Activated naive CD4-positive, alpha-beta T cell treated with anti-CD3 and anti-CD28 coated beads for 36 hours (primary cell): Measurements from ENCODE around the gene NCR1. TPM values are rescaled to one million over a fixed set of nuclear protein-coding genes. Genes with fewer than 3 reads are reported as not detected.
A peak's percentile ranks its signal among the peaks of the same experiment; 100 is the strongest.
"Not testable (repeated sequence)": the region's sequence is repeated elsewhere in the genome, so short reads cannot be mapped to it uniquely, and the experiment has no call there.

Experiments
- CTCF ChIA-PET: fragments of 350-600 bp; sonication (Branson Sonifier 250); formaldehyde crosslinking; loops from one replicate; lab custom pipeline; 2021; ENCODE audit warnings: antibody characterized with exemption; lab: Charles Lee
- DNase-seq: peaks from one replicate; pipeline ENCODE4 v3.0.0-alpha.2; 2020
- H3K27ac Mint-ChIP-seq: one replicate; pipeline ENCODE4 v1.8.0; 2021; ENCODE audit warnings: mild to moderate bottlenecking, mixed read lengths
- H3K27me3 Mint-ChIP-seq: one replicate; pipeline ENCODE4 v1.8.0; 2021; ENCODE audit warnings: low read depth, mixed read lengths
- H3K36me3 Mint-ChIP-seq: one replicate; pipeline ENCODE4 v1.8.0; 2021; ENCODE audit warnings: low read depth, mixed read lengths
- H3K4me1 Mint-ChIP-seq: one replicate; pipeline ENCODE4 v1.8.0; 2021; ENCODE audit warnings: low read depth, mixed read lengths
- H3K4me3 Mint-ChIP-seq: one replicate; pipeline ENCODE4 v1.8.0; 2021; ENCODE audit warnings: mild to moderate bottlenecking, moderate library complexity, mixed read lengths
- H3K9me3 Mint-ChIP-seq: one replicate; pipeline ENCODE4 v1.8.0; 2021; ENCODE audit warnings: mixed read lengths
- intact Hi-C: fragments of 100-400 bp; cut with micrococcal nuclease; formaldehyde crosslinking; loops from one replicate; pipeline ENCODE4 v1.15.1; 2023
- total RNA-seq, 2 experiments: library from RNA; stranded (reverse); gene quantifications; one replicate each; pipeline ENCODE4 v1.2.3, GENCODE V29; 2021

Gene NCR1
- total RNA-seq, 2 experiments from 2014 or later: not detected

- intact Hi-C loops, H3K4me3 Mint-ChIP-seq, H3K27ac Mint-ChIP-seq, H3K9me3 Mint-ChIP-seq, H3K36me3 Mint-ChIP-seq, H3K27me3 Mint-ChIP-seq, H3K4me1 Mint-ChIP-seq: not testable (repeated sequence)
- CTCF ChIA-PET: interaction anchor here (1.2 kb wide), 1 partner anchor 39 kb away, joined by 4 read pairs; no protein-coding TSS in a partner anchor
- DNase-seq: peak; percentile 10
Observed at GRCh38 chr19:54919646-54920563, 14.0 kb downstream of the NCR1 start.

GRCh38 chr19:54921082-54921481 is 15.1 kb downstream of the NCR1 start:
- CTCF ChIA-PET: no interaction called here
- H3K4me3 Mint-ChIP-seq: no peak overlapping the region
- H3K27ac Mint-ChIP-seq: no peak overlapping the region

GRCh38 chr19:54923276-54923675 is 17.3 kb downstream of the NCR1 start:
- DNase-seq: no peak
- Mint-ChIP-seq H3K4me3 (no peak overlapping the region), H3K4me1 (no peaks in the 10 kb centered on the region), H3K36me3 (no peaks in the 10 kb centered on the region), H3K9me3 (peaks cover 7% of the 10 kb centered on the region), H3K27ac (no peak overlapping the region), H3K27me3 (peaks cover 5% of the 10 kb centered on the region)
- CTCF ChIA-PET: no interaction called here
- intact Hi-C loops: no loop called here

More at GRCh38 chr19:54921082-54921481, 15.1 kb downstream of the NCR1 start:
- no peaks in the 10 kb centered on the region for H3K4me1 Mint-ChIP-seq
- H3K9me3 Mint-ChIP-seq: peaks cover 2% of the 10 kb centered on the region
- peaks cover 5% of the 10 kb centered on the region for H3K27me3 Mint-ChIP-seq
- no peak for DNase-seq
- no peaks in the 10 kb centered on the region for H3K36me3 Mint-ChIP-seq
- intact Hi-C loops: no loop called here

- no peak overlapping the region for H3K27ac Mint-ChIP-seq
- no peaks in the 10 kb centered on the region for H3K36me3 Mint-ChIP-seq
- intact Hi-C loops: no loop called here
- no peak for DNase-seq
- no peak overlapping the region for H3K4me3 Mint-ChIP-seq
- H3K9me3 Mint-ChIP-seq: peaks cover 14% of the 10 kb centered on the region
- CTCF ChIA-PET: no interaction called here
- no peaks in the 10 kb centered on the region for H3K4me1 Mint-ChIP-seq
- H3K27me3 Mint-ChIP-seq: no peaks in the 10 kb centered on the region
Observed at GRCh38 chr19:54928299-54928698, 22.4 kb downstream of the NCR1 start.

GRCh38 chr19:54937926-54938325 is 32.0 kb downstream of the NCR1 start:
- H3K36me3 Mint-ChIP-seq: no peaks in the 10 kb centered on the region
- H3K4me1 Mint-ChIP-seq: peaks cover 3% of the 10 kb centered on the region

GRCh38 chr19:54938906-54939305 is 33.0 kb downstream of the NCR1 start:
- Mint-ChIP-seq H3K27me3 (peaks cover 9% of the 10 kb centered on the region), H3K4me1 (peaks cover 3% of the 10 kb centered on the region), H3K4me3 (no peak overlapping the region), H3K36me3 (no peaks in the 10 kb centered on the region), H3K9me3 (no peaks in the 10 kb centered on the region), H3K27ac (no peak overlapping the region)
- DNase-seq: no peak
- intact Hi-C loops: no loop called here
- CTCF ChIA-PET: no interaction called here

More at GRCh38 chr19:54937926-54938325, 32.0 kb downstream of the NCR1 start:
- peaks cover 9% of the 10 kb centered on the region for H3K27me3 Mint-ChIP-seq
- H3K9me3 Mint-ChIP-seq: no peaks in the 10 kb centered on the region
- intact Hi-C loops: no loop called here
- DNase-seq: peak; percentile 30
- CTCF ChIA-PET: no interaction called here
- H3K4me3 Mint-ChIP-seq: no peak overlapping the region
- no peak overlapping the region for H3K27ac Mint-ChIP-seq

- H3K27ac Mint-ChIP-seq, H3K9me3 Mint-ChIP-seq, DNase-seq, H3K27me3 Mint-ChIP-seq, CTCF ChIA-PET, intact Hi-C loops, H3K4me3 Mint-ChIP-seq, H3K4me1 Mint-ChIP-seq, H3K36me3 Mint-ChIP-seq: not testable (repeated sequence)
Observed at GRCh38 chr19:54939538-54939937, 33.6 kb downstream of the NCR1 start.

- DNase-seq, H3K4me3 Mint-ChIP-seq, CTCF ChIA-PET, H3K4me1 Mint-ChIP-seq, H3K27ac Mint-ChIP-seq, H3K36me3 Mint-ChIP-seq, intact Hi-C loops, H3K9me3 Mint-ChIP-seq, H3K27me3 Mint-ChIP-seq: not testable (repeated sequence)
Observed at GRCh38 chr19:54943772-54944361, 37.9 kb downstream of the NCR1 start.

- Mint-ChIP-seq H3K9me3 (no peaks in the 10 kb centered on the region), H3K27ac (no peak within 1 kb of the TSS), H3K4me1 (no peaks in the 10 kb centered on the region), H3K4me3 (no peak within 1 kb of the TSS), H3K36me3 (no peaks in the 10 kb centered on the region), H3K27me3 (no peaks in the 10 kb centered on the region)
- intact Hi-C loops: no loop called here
- DNase-seq: no peak
- CTCF ChIA-PET: no interaction called here
Observed at GRCh38 chr19:54947381-54947780, 41.4 kb downstream of the NCR1 start, which contains the start of gene NLRP7. Gene NLRP7, minus strand, starts transcription at chr19:54947530.

GRCh38 chr19:54949412-54949811 is 43.5 kb downstream of the NCR1 start:
- CTCF ChIA-PET: interaction anchor here (0.5 kb wide), 1 partner anchor 67 kb away, joined by 6 read pairs; no protein-coding TSS in a partner anchor
- Mint-ChIP-seq H3K36me3 (no peaks in the 10 kb centered on the region), H3K4me3 (no peak overlapping the region), H3K27ac (no peak overlapping the region), H3K27me3 (no peaks in the 10 kb centered on the region), H3K9me3 (no peaks in the 10 kb centered on the region), H3K4me1 (no peaks in the 10 kb centered on the region)
- intact Hi-C loops: no loop called here
- no peak for DNase-seq

GRCh38 chr19:54950580-54950979 is 44.6 kb downstream of the NCR1 start:
- DNase-seq, H3K4me3 Mint-ChIP-seq, H3K9me3 Mint-ChIP-seq, H3K27me3 Mint-ChIP-seq, CTCF ChIA-PET, H3K4me1 Mint-ChIP-seq, H3K27ac Mint-ChIP-seq, H3K36me3 Mint-ChIP-seq, intact Hi-C loops: not testable (repeated sequence)

GRCh38 chr19:54952591-54953344 is 46.8 kb downstream of the NCR1 start:
- CTCF ChIA-PET: no interaction called here
- Mint-ChIP-seq H3K4me3 (no peak overlapping the region), H3K4me1 (no peaks in the 10 kb centered on the region), H3K9me3 (no peaks in the 10 kb centered on the region), H3K36me3 (no peaks in the 10 kb centered on the region), H3K27me3 (no peaks in the 10 kb centered on the region), H3K27ac (no peak overlapping the region)
- no peak for DNase-seq
- intact Hi-C loops: no loop called here
